ENCODE measurements around the gene FCAR. TPM values are rescaled to one million over a fixed set of nuclear protein-coding genes. Genes with fewer than 3 reads are reported as not detected.
"Not testable (repeated sequence)": the region's sequence is repeated elsewhere in the genome, so short reads cannot be mapped to it uniquely, and the experiment has no call there.

Gene FCAR
- total and polyA plus RNA-seq, 4 donors, result 0.39 to 2.4 (median 2.2) TPM; not detected in 1

- no peak for TF ChIP-seq ZBTB33 (IDR thresholded peaks at IDR 0.05)
- no peak for TF ChIP-seq CTCF (IDR thresholded peaks at IDR 0.05; ENCODE audit: low read depth, low read length, missing input control)
- TF ChIP-seq FOXA2 (IDR thresholded peaks at IDR 0.05), result no peak
Observed at GRCh38 chr19:54850930-54851329, 23.1 kb upstream of the FCAR start (continued).

DNA sequence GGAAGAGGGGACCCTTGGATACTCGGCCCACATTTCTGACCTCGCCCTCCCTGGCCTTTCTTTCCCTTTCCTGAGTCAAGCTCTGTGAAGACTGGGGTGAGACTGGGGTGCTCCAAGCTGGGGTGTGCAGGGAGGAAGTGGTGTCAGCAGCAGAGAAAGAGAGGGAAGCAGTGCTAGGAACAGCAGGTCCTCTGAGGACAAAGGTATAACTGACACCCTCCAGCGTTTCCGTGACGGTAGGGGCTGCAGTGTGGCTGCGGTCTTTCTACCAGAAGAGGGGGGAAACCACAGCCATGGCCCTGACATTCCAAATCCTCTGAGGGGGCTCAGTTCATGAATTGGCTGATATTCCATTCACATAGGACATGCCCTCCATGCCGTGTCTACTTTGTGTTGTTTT lies 22.7 kb upstream of the FCAR start:
- 75% methylated on average over 7 of the region's 7 CpGs for WGBS
- Histone ChIP-seq H3K27me3 (ENCODE audit: control insufficient read depth in 4 of 4, insufficient read depth in 4 of 4, low read length in 3 of 4) (no peaks in the 10 kb centered on the region), H3K36me3 (ENCODE audit: control insufficient read depth in 4 of 4, insufficient read depth in 3 of 4, low read depth in 1 of 4, low read length in 3 of 4) (no peaks in the 10 kb centered on the region), H3K9me3 (ENCODE audit: control insufficient read depth in 4 of 4, low read length in 3 of 4) (peaks cover 0 to 6% (median under 1%) of the 10 kb centered on the region in 4 donors), H3K4me1 (ENCODE audit: control insufficient read depth in 4 of 4, insufficient read depth in 4 of 4, low read length in 3 of 4) (no peaks in the 10 kb centered on the region), H3K4me3 (ENCODE audit: low read depth in 1 of 3, low read length in 3 of 3) (no peak overlapping the region), H3K9ac (ENCODE audit: low read depth in 1 of 2, low read length in 2 of 2) (no peak overlapping the region), H3K27ac (ENCODE audit: low read depth in 1 of 2, low read length in 2 of 2) (no peak overlapping the region)
- no peak for DNase-seq (ENCODE audit: low spot score)
- TF ChIP-seq, protein P1, sequence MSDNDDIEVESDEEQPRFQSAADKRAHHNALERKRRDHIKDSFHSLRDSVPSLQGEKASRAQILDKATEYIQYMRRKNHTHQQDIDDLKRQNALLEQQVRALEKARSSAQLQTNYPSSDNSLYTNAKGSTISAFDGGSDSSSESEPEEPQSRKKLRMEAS (IDR thresholded peaks at IDR 0.05), result no peak
- TF ChIP-seq GABPA (IDR thresholded peaks at IDR 0.05 in 1 of 2, conservative IDR thresholded peaks at IDR 0.05 in 1 of 2), result no peak
- TF ChIP-seq HNF4A (conservative IDR thresholded peaks at IDR 0.05), result no peak
- no peak for TF ChIP-seq ZBTB33 (IDR thresholded peaks at IDR 0.05)
- no peak for TF ChIP-seq FOXA1 (IDR thresholded peaks at IDR 0.05)

DNA sequence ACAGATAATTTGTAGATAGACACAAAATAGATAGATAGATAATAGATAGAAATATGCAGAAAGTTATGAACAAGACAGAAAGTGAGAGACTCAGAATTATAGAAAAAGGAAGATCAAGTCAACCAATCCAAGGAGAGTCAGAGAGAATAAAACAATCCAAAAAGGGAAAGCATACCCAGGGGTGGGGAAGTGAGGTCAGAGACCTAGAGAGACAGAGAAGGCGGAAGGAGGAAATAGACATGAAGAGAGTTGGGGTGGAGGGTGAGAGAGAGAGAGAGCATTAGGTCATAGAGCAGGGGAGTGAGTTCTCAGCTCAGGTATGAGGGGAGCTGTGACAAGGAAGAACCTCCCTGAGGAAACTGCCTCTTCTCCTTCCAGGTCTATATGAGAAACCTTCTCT lies 18.8 kb upstream of the FCAR start:
- H3K4me3 ChIP-seq (ENCODE audit: low read depth in 1 of 3, low read length in 3 of 3); H3K36me3 ChIP-seq (ENCODE audit: control insufficient read depth in 4 of 4, insufficient read depth in 3 of 4, low read depth in 1 of 4, low read length in 3 of 4); H3K4me1 ChIP-seq (ENCODE audit: control insufficient read depth in 4 of 4, insufficient read depth in 4 of 4, low read length in 3 of 4); H3K27ac ChIP-seq (ENCODE audit: low read depth in 1 of 2, low read length in 2 of 2); H3K27me3 ChIP-seq (ENCODE audit: control insufficient read depth in 4 of 4, insufficient read depth in 4 of 4, low read length in 3 of 4); H3K9me3 ChIP-seq (ENCODE audit: control insufficient read depth in 4 of 4, low read length in 3 of 4); H3K9ac ChIP-seq (ENCODE audit: low read depth in 1 of 2, low read length in 2 of 2); DNase-seq (ENCODE audit: low spot score): not testable (repeated sequence)
- 61% methylated on average over 1 of the region's 1 CpG for WGBS

DNA sequence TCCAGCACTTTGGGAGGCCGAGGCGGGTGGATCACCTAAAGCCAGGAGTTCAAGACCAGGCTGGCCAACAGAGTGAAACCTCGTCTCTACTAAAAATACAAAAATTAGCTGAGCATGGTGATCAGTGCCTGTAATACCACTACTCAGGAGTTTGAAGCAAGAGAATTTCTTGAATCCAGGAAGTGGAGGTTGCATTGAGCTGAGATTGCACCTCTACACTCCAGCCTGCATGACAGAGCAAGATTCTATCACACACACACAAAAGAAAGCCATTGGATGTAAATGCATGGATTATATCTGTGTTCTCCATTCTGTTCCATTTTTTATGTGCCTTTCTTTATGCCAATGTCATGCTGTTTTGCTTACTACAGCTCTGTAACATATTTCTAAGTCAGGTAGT lies 15.6 kb upstream of the FCAR start:
- H3K36me3 ChIP-seq (ENCODE audit: control insufficient read depth in 4 of 4, insufficient read depth in 3 of 4, low read depth in 1 of 4, low read length in 3 of 4); H3K9ac ChIP-seq (ENCODE audit: low read depth in 1 of 2, low read length in 2 of 2); DNase-seq (ENCODE audit: low spot score); H3K27me3 ChIP-seq (ENCODE audit: control insufficient read depth in 4 of 4, insufficient read depth in 4 of 4, low read length in 3 of 4); H3K4me3 ChIP-seq (ENCODE audit: low read depth in 1 of 3, low read length in 3 of 3); H3K4me1 ChIP-seq (ENCODE audit: control insufficient read depth in 4 of 4, insufficient read depth in 4 of 4, low read length in 3 of 4); H3K27ac ChIP-seq (ENCODE audit: low read depth in 1 of 2, low read length in 2 of 2); H3K9me3 ChIP-seq (ENCODE audit: control insufficient read depth in 4 of 4, low read length in 3 of 4): not testable (repeated sequence)
- WGBS, result 58% methylated on average over 3 of the region's 3 CpGs

DNA sequence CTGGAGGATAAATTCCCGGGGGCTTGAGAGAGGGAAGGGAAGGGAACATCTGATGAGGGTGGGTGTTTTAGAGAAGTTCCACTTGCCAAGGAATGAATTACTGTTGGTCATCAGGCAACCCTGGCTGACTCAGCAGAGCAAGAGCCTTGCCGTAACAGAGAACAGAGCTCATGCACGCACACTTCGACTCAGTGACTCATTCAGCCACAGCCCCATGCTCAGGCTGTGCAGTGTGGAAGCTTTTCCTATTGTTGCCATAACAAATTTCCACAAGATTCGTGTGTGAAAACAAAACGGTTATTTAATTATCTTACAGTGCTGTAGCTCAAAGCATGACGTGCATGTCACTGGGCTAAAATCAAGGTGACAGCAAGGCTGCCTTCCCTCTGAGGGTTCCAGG lies 14.6 kb upstream of the FCAR start:
- H3K9ac ChIP-seq (ENCODE audit: low read depth in 1 of 2, low read length in 2 of 2), result not testable (repeated sequence)
- 71% methylated on average over 7 of the region's 7 CpGs for WGBS

DNA sequence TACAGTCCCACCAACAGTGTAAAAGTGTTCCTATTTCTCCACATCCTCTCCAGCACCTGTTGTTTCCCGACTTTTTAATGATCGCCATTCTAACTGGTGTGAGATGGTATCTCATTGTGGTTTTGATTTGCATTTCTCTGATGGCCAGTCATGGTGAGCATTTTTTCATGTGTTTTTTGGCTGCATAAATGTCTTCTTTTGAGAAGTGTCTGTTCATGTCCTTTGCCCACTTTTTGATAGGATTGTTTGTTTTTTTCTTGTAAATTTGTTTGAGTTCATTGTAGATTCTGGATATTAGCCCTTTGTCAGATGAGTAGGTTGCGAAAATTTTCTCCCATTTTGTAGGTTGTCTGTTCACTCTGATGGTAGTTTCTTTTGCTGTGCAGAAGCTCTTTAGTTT lies 10.6 kb upstream of the FCAR start:
- H3K27me3 ChIP-seq (ENCODE audit: control insufficient read depth in 4 of 4, insufficient read depth in 4 of 4, low read length in 3 of 4), result not testable (repeated sequence)
- WGBS, result 89% methylated on average over 2 of the region's 3 CpGs

More for the DNA sequence above, 14.6 kb upstream of the FCAR start:
- H3K27ac ChIP-seq (ENCODE audit: low read depth in 1 of 2, low read length in 2 of 2); H3K9me3 ChIP-seq (ENCODE audit: control insufficient read depth in 4 of 4, low read length in 3 of 4); H3K27me3 ChIP-seq (ENCODE audit: control insufficient read depth in 4 of 4, insufficient read depth in 4 of 4, low read length in 3 of 4); H3K4me3 ChIP-seq (ENCODE audit: low read depth in 1 of 3, low read length in 3 of 3); H3K4me1 ChIP-seq (ENCODE audit: control insufficient read depth in 4 of 4, insufficient read depth in 4 of 4, low read length in 3 of 4); H3K36me3 ChIP-seq (ENCODE audit: control insufficient read depth in 4 of 4, insufficient read depth in 3 of 4, low read depth in 1 of 4, low read length in 3 of 4); DNase-seq (ENCODE audit: low spot score): not testable (repeated sequence)

More for the DNA sequence above, 10.6 kb upstream of the FCAR start:
- not testable (repeated sequence) for DNase-seq (ENCODE audit: low spot score); H3K4me1 ChIP-seq (ENCODE audit: control insufficient read depth in 4 of 4, insufficient read depth in 4 of 4, low read length in 3 of 4); H3K27ac ChIP-seq (ENCODE audit: low read depth in 1 of 2, low read length in 2 of 2); H3K36me3 ChIP-seq (ENCODE audit: control insufficient read depth in 4 of 4, insufficient read depth in 3 of 4, low read depth in 1 of 4, low read length in 3 of 4); H3K4me3 ChIP-seq (ENCODE audit: low read depth in 1 of 3, low read length in 3 of 3); H3K9ac ChIP-seq (ENCODE audit: low read depth in 1 of 2, low read length in 2 of 2); H3K9me3 ChIP-seq (ENCODE audit: control insufficient read depth in 4 of 4, low read length in 3 of 4)
